Measurements from ENCODE around the gene PAQR5. TPM values are rescaled to one million over a fixed set of nuclear protein-coding genes. Genes with fewer than 3 reads are reported as not detected.

Gene PAQR5
- total and polyA plus RNA-seq, 3 donors from 2014 or later, result 0.25 to 4.5 (median 0.31) TPM

- Histone ChIP-seq H3K9me3 (no peaks in the 10 kb centered on the region), H3K4me1 (no peaks in the 10 kb centered on the region), H3K4me3 (no peak overlapping the region), H3K27ac (no peak overlapping the region), H3K36me3 (ENCODE audit: low read depth, missing control alignments) (no peaks in the 10 kb centered on the region), H3K27me3 (no peaks in the 10 kb centered on the region)
- intact Hi-C loops (cut with DNase I; ENCODE audit: low total_unique reads), result no loop called here
- no peak for TF ChIP-seq CTCF (IDR thresholded peaks at IDR 0.05)
- DNase-seq, result no peak
- 91 to 93% methylated on average over 5 of the region's 5 CpGs for WGBS, 2 donors
Measured at GRCh38 chr15:69434238-69434637, 135.5 kb downstream of the PAQR5 start.

GRCh38 chr15:69434679-69435078, 136.0 kb downstream of the PAQR5 start:
- Histone ChIP-seq H3K4me3 (no peak overlapping the region), H3K27me3 (no peaks in the 10 kb centered on the region), H3K9me3 (no peaks in the 10 kb centered on the region), H3K27ac (no peak overlapping the region), H3K4me1 (no peaks in the 10 kb centered on the region), H3K36me3 (ENCODE audit: low read depth, missing control alignments) (no peaks in the 10 kb centered on the region)
- intact Hi-C loops (cut with DNase I; ENCODE audit: low total_unique reads), result no loop called here
- no peak for DNase-seq
- TF ChIP-seq CTCF (IDR thresholded peaks at IDR 0.05) (no peak), POLR2A (IDR thresholded peaks at IDR 0.05) (no peak)
- 92 to 93% methylated on average over 16 to 18 of the region's 18 CpGs for WGBS, 2 donors

- intact Hi-C loops (cut with DNase I; ENCODE audit: low total_unique reads), result no loop called here
- H3K27me3 ChIP-seq, result no peaks in the 10 kb centered on the region
- WGBS, 2 donors, result 94 to 95% methylated on average over 4 of the region's 4 CpGs
- no peak for DNase-seq
- H3K36me3 ChIP-seq (ENCODE audit: low read depth, missing control alignments), result no peaks in the 10 kb centered on the region
- TF ChIP-seq CTCF (IDR thresholded peaks at IDR 0.05) (no peak), POLR2A (IDR thresholded peaks at IDR 0.05) (no peak)
- no peak overlapping the region for H3K27ac ChIP-seq
- H3K4me1 ChIP-seq, result no peaks in the 10 kb centered on the region
- H3K9me3 ChIP-seq, result no peaks in the 10 kb centered on the region
- no peak overlapping the region for H3K4me3 ChIP-seq
Measured at GRCh38 chr15:69435985-69436384, 137.3 kb downstream of the PAQR5 start.

GRCh38 chr15:69436951-69437350, 138.2 kb downstream of the PAQR5 start:
- intact Hi-C loops (cut with DNase I; ENCODE audit: low total_unique reads), result no loop called here
- 88 to 96% methylated on average over 4 of the region's 4 CpGs for WGBS, 2 donors
- H3K27ac ChIP-seq, result no peak overlapping the region
- no peak for TF ChIP-seq CTCF (IDR thresholded peaks at IDR 0.05)
- no peak for TF ChIP-seq POLR2A (IDR thresholded peaks at IDR 0.05)
- no peaks in the 10 kb centered on the region for H3K9me3 ChIP-seq
- H3K27me3 ChIP-seq, result no peaks in the 10 kb centered on the region
- no peak overlapping the region for H3K4me3 ChIP-seq
- no peaks in the 10 kb centered on the region for H3K4me1 ChIP-seq
- no peak for DNase-seq
- no peaks in the 10 kb centered on the region for H3K36me3 ChIP-seq (ENCODE audit: low read depth, missing control alignments)

- intact Hi-C loops (cut with DNase I; ENCODE audit: low total_unique reads), result no loop called here
- 90 to 94% methylated on average over 4 of the region's 4 CpGs for WGBS, 2 donors
- H3K27me3 ChIP-seq, result no peaks in the 10 kb centered on the region
Measured at GRCh38 chr15:69439623-69440022, 140.9 kb downstream of the PAQR5 start.

More at GRCh38 chr15:69439623-69440022, 140.9 kb downstream of the PAQR5 start:
- Histone ChIP-seq H3K36me3 (ENCODE audit: low read depth, missing control alignments) (no peaks in the 10 kb centered on the region), H3K4me3 (no peak overlapping the region), H3K27ac (no peak overlapping the region), H3K4me1 (no peaks in the 10 kb centered on the region), H3K9me3 (no peaks in the 10 kb centered on the region)
- TF ChIP-seq CTCF (IDR thresholded peaks at IDR 0.05) (no peak), POLR2A (IDR thresholded peaks at IDR 0.05) (no peak)
- no peak for DNase-seq

Measured in testis (tissue), 3 donors.